Lower leg skin (tissue), 3 donors: Measurements from ENCODE around the gene BTNL8.

Experiments
- POLR2A ChIP-seq, 2 donors: fragments of 450-650 bp; IDR thresholded peaks; one replicate each; pipeline ENCODE4 v1.6.1; 2016 to 2017; ENCODE audit warnings: antibody characterized with exemption in 2 of 2, mild to moderate bottlenecking in 1 of 2, moderate library complexity in 1 of 2
- TF ChIP-seq, protein P1 (sequence below), 3 donors: fragments of 450-650 bp; IDR thresholded peaks; one replicate each; pipeline ENCODE4 v1.5.1; 2016; ENCODE audit warnings: antibody characterized with exemption in 3 of 3, mild to moderate bottlenecking in 3 of 3, moderate library complexity in 2 of 3

DNA sequence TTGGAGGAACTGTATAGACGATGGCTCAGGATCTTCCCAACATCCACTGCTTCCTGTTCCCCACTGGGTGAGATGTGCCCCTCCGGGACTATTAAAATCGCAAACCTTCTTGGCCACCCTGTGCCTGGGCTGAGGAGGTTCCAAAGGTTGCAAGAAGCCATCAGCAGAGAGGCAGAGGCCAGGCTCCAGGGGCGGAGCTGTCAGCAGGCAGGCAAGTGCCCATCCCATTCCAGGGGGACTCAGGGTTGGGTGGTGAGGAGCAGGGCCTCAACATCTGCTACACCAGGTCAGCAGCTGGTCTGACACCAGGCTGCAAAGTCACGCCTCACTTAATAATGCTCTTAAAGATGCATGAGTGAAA is 91.9 kb downstream of the BTNL8 start:
- TF ChIP-seq POLR2A (IDR thresholded peaks at IDR 0.05): no peak
- TF ChIP-seq, protein P1, sequence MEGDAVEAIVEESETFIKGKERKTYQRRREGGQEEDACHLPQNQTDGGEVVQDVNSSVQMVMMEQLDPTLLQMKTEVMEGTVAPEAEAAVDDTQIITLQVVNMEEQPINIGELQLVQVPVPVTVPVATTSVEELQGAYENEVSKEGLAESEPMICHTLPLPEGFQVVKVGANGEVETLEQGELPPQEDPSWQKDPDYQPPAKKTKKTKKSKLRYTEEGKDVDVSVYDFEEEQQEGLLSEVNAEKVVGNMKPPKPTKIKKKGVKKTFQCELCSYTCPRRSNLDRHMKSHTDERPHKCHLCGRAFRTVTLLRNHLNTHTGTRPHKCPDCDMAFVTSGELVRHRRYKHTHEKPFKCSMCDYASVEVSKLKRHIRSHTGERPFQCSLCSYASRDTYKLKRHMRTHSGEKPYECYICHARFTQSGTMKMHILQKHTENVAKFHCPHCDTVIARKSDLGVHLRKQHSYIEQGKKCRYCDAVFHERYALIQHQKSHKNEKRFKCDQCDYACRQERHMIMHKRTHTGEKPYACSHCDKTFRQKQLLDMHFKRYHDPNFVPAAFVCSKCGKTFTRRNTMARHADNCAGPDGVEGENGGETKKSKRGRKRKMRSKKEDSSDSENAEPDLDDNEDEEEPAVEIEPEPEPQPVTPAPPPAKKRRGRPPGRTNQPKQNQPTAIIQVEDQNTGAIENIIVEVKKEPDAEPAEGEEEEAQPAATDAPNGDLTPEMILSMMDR (IDR thresholded peaks at IDR 0.05): no peak
